ENCODE measurements around the gene SAP30L. TPM values are rescaled to one million over a fixed set of nuclear protein-coding genes. Genes with fewer than 3 reads are reported as not detected.

Gene SAP30L
- total and polyA plus RNA-seq, 2 of the 4 experiments (the other 2 are of a cell fraction), result 9.7 to 17.6 TPM

GRCh38 chr5:154475591-154476353 is 30.0 kb downstream of the SAP30L start:
- H2BK5ac ChIP-seq (ENCODE audit: low read depth, low read length, poor library complexity, severe bottlenecking), result no peak overlapping the region
- no peak overlapping the region for H4K91ac ChIP-seq (ENCODE audit: insufficient read depth, low read depth, low read length)
- no peaks in the 10 kb centered on the region for H3K79me1 ChIP-seq (ENCODE audit: low read depth in 1 of 2, low read length in 2 of 2)
- H2BK20ac ChIP-seq (ENCODE audit: low read depth, low read length), result no peak overlapping the region
- no peak overlapping the region for H2AK5ac ChIP-seq (ENCODE audit: low read depth, low read length)
- intact Hi-C loops (cut with micrococcal nuclease) (no loop called here), in situ Hi-C loops (cut with MboI; ENCODE audit: low sequenced_read_pairs) (no loop called here), dilution Hi-C loops (cut with HindIII; ENCODE audit: low sequenced_read_pairs, unreplicated experiment) (no loop called here)
- H3K4me3 ChIP-seq (ENCODE audit: insufficient read depth, low read depth, low read length), result no peak overlapping the region
- POLR2A ChIA-PET (ENCODE audit: unreplicated experiment), result no interaction called here
- H3K9me1 ChIP-seq (ENCODE audit: insufficient read depth, low read length), result no peaks in the 10 kb centered on the region
- H3K56ac ChIP-seq (ENCODE audit: extremely low read depth, insufficient read depth, low read length), result no peak overlapping the region
- no peak for ATAC-seq (ENCODE audit: low read depth)
- no peak overlapping the region for H3K14ac ChIP-seq (replicated peaks; ENCODE audit: low read depth, low read length)
- H3K27me3 ChIP-seq (ENCODE audit: control insufficient read depth, insufficient read depth, low read length), result peaks cover 94% of the 10 kb centered on the region
- H3K9ac ChIP-seq (ENCODE audit: low read depth, low read length), result no peak overlapping the region
- CTCF ChIA-PET, result no interaction called here
- no peaks in the 10 kb centered on the region for H3K36me3 ChIP-seq (ENCODE audit: control insufficient read depth, insufficient read depth, low read length)
- BruUV-seq (replicated peaks), result no TSS peak
- peaks cover 13% of the 10 kb centered on the region; the same call in 1 of the 2 replicates for H3K9me3 ChIP-seq (ENCODE audit: control insufficient read depth, insufficient read depth, low read length)
- H2AFZ ChIP-seq (replicated peaks; ENCODE audit: low read length, poor library complexity), result no peak overlapping the region
- H3K4me2 ChIP-seq (ENCODE audit: low read depth, low read length), result no peak overlapping the region
- no peak overlapping the region for H3K27ac ChIP-seq (ENCODE audit: insufficient read depth, low read length)
- no peak overlapping the region for H2AK9ac ChIP-seq (replicated peaks; ENCODE audit: low read depth, low read length, poor library complexity)
- no peak overlapping the region for H4K8ac ChIP-seq (ENCODE audit: low read depth in 2 of 2, low read length in 2 of 2)
- 0 out of 2 replicates have a peak overlapping the region, but pooled peaks have one; percentile 50 for H3K23ac ChIP-seq (ENCODE audit: low read depth, low read length)
- TF ChIP-seq RAD21 (IDR thresholded peaks at IDR 0.05; ENCODE audit: low read length), result no peak
- TF ChIP-seq RFX5 (IDR thresholded peaks at IDR 0.05; ENCODE audit: low read depth, low read length), result no peak
- TF ChIP-seq CEBPB (IDR thresholded peaks at IDR 0.05; ENCODE audit: low read depth, low read length), result no peak
- no peak for TF ChIP-seq RCOR1 (IDR thresholded peaks at IDR 0.05; ENCODE audit: insufficient replicate concordance, low read length)
- TF ChIP-seq FOS (IDR thresholded peaks at IDR 0.05; ENCODE audit: low read depth, low read length), result no peak
- TF ChIP-seq CTCF (conservative IDR thresholded peaks at IDR 0.05; ENCODE audit: low read depth, low read length), result no peak
- no peak for TF ChIP-seq MAZ (IDR thresholded peaks at IDR 0.05; ENCODE audit: borderline replicate concordance, low read depth, low read length)
- TF ChIP-seq POLR2A (IDR thresholded peaks at IDR 0.05; ENCODE audit: low read depth, low read length), result no peak
- no peak for TF ChIP-seq MXI1 (IDR thresholded peaks at IDR 0.05; ENCODE audit: borderline replicate concordance, low read depth, low read length)
- TF ChIP-seq MAFK (IDR thresholded peaks at IDR 0.05; ENCODE audit: low read depth, low read length), result no peak
- no peak for TF ChIP-seq BHLHE40 (IDR thresholded peaks at IDR 0.05; ENCODE audit: low read depth, low read length)
- no peak for TF ChIP-seq USF2 (IDR thresholded peaks at IDR 0.05; ENCODE audit: low read depth, low read length)
- TF ChIP-seq SMC3 (IDR thresholded peaks at IDR 0.05; ENCODE audit: low read depth, low read length), result no peak
- TF ChIP-seq CHD1 (IDR thresholded peaks at IDR 0.05; ENCODE audit: low read depth, low read length), result no peak
- TF ChIP-seq ELK1 (IDR thresholded peaks at IDR 0.05; ENCODE audit: borderline replicate concordance, low read depth, low read length), result no peak
- no peak overlapping the region for H4K5ac ChIP-seq (ENCODE audit: low read depth, low read length)
- H3K4me1 ChIP-seq (ENCODE audit: control insufficient read depth, insufficient read depth, low read length), result peaks cover 4% of the 10 kb centered on the region; the same call in 1 of the 2 replicates
- peaks cover 14% of the 10 kb centered on the region; the same call in 1 of the 2 replicates for H4K20me1 ChIP-seq (ENCODE audit: insufficient read depth, low read length)
- no peak overlapping the region for H3K18ac ChIP-seq (ENCODE audit: low read depth, low read length)
- no peak overlapping the region for H2BK15ac ChIP-seq (ENCODE audit: low read depth, low read length)
- DNase-seq, result no peak
- no peak overlapping the region for H2BK120ac ChIP-seq (ENCODE audit: low read depth, low read length)
- 6% methylated on average over 17 of the region's 46 CpGs; no CpG with 5 or more reads in 1 of the 2 experiments for WGBS, 2 experiments (ENCODE audit: extremely low coverage in 2 of 2, insufficient read length in 1 of 2)
- no peak overlapping the region for H3K4ac ChIP-seq (ENCODE audit: low read depth, low read length)

All from IMR-90 (cell line).